ENCODE measurements around the gene UGGT1. TPM values are rescaled to one million over a fixed set of nuclear protein-coding genes. Genes with fewer than 3 reads are reported as not detected.
"Not testable (repeated sequence)": the region's sequence is repeated elsewhere in the genome, so short reads cannot be mapped to it uniquely, and the experiment has no call there.

The UGGT1 gene
- total RNA-seq, 1 donor from 2014 or later, result 102 TPM

- TF ChIP-seq, protein P1, sequence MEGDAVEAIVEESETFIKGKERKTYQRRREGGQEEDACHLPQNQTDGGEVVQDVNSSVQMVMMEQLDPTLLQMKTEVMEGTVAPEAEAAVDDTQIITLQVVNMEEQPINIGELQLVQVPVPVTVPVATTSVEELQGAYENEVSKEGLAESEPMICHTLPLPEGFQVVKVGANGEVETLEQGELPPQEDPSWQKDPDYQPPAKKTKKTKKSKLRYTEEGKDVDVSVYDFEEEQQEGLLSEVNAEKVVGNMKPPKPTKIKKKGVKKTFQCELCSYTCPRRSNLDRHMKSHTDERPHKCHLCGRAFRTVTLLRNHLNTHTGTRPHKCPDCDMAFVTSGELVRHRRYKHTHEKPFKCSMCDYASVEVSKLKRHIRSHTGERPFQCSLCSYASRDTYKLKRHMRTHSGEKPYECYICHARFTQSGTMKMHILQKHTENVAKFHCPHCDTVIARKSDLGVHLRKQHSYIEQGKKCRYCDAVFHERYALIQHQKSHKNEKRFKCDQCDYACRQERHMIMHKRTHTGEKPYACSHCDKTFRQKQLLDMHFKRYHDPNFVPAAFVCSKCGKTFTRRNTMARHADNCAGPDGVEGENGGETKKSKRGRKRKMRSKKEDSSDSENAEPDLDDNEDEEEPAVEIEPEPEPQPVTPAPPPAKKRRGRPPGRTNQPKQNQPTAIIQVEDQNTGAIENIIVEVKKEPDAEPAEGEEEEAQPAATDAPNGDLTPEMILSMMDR (IDR thresholded peaks at IDR 0.05; ENCODE audit: unreplicated experiment), result no peak
- no peak for DNase-seq (ENCODE audit: low spot score)
- no peaks in the 10 kb centered on the region for H3K9me3 Mint-ChIP-seq (ENCODE audit: unreplicated experiment)
- peaks cover 29% of the 10 kb centered on the region for H3K36me3 Mint-ChIP-seq (ENCODE audit: low read depth, unreplicated experiment)
- H3K27me3 Mint-ChIP-seq (ENCODE audit: unreplicated experiment), result peaks cover 1% of the 10 kb centered on the region
- no peak overlapping the region for H3K27ac Mint-ChIP-seq (ENCODE audit: unreplicated experiment)
- H3K4me3 Mint-ChIP-seq (ENCODE audit: unreplicated experiment), result no peak overlapping the region
- peaks cover 18% of the 10 kb centered on the region for H3K4me1 Mint-ChIP-seq (ENCODE audit: unreplicated experiment)
These were observed 81.2 kb downstream of the UGGT1 start for GRCh38 chr2:128172191-128172590.

DNA sequence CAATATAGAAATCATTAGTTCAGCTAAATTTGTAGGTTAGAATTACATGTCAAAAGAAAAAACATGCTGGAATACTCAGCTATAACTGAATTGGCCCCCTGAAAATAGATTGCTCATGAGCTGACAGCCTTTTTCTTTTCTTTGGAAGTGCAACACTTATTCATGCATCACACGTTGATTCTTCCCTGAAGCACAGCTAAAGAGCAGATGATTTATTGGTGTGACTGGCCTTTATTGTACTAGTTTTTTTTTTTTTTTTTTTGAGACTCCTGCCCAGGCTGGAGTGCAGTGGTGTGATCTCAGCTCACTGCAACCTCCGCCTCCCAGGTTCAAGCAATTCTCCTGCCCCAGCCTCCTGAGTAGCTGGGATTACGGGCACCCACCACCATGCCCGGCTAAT is 83.1 kb downstream of the UGGT1 start:
- Mint-ChIP-seq H3K36me3 (ENCODE audit: low read depth, unreplicated experiment) (peaks cover 38% of the 10 kb centered on the region), H3K4me1 (ENCODE audit: unreplicated experiment) (peaks cover 15% of the 10 kb centered on the region)
- not testable (repeated sequence) for H3K27ac Mint-ChIP-seq (ENCODE audit: unreplicated experiment); DNase-seq (ENCODE audit: low spot score); H3K4me3 Mint-ChIP-seq (ENCODE audit: unreplicated experiment); H3K27me3 Mint-ChIP-seq (ENCODE audit: unreplicated experiment); H3K9me3 Mint-ChIP-seq (ENCODE audit: unreplicated experiment)

DNA sequence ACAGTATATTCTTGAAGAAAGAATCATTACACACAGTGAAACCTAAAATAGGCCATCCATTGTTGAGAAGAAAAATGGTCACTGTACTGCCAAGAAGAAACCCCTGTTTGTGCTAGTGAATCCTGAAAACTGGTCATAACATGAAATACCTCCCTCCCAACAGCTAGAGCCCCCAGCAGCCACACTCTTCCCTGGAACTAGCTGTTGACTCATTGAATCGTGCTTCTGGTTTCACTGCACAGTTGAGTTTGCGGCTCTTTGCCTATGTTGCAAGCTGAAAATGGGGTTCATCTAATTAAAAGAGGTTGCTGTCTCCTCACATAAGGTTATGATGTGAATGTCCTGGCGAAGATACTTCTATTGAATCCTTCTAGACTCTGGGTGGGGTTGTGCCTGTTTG is 86.3 kb downstream of the UGGT1 start:
- H3K27ac Mint-ChIP-seq (ENCODE audit: unreplicated experiment), result no peak overlapping the region
- TF ChIP-seq, protein P1 (IDR thresholded peaks at IDR 0.05; ENCODE audit: unreplicated experiment), result no peak
- peaks cover 41% of the 10 kb centered on the region for H3K36me3 Mint-ChIP-seq (ENCODE audit: low read depth, unreplicated experiment)
- no peaks in the 10 kb centered on the region for H3K27me3 Mint-ChIP-seq (ENCODE audit: unreplicated experiment)
- no peaks in the 10 kb centered on the region for H3K4me1 Mint-ChIP-seq (ENCODE audit: unreplicated experiment)
- no peak overlapping the region for H3K4me3 Mint-ChIP-seq (ENCODE audit: unreplicated experiment)
- no peak for DNase-seq (ENCODE audit: low spot score)
- no peaks in the 10 kb centered on the region for H3K9me3 Mint-ChIP-seq (ENCODE audit: unreplicated experiment)

- Mint-ChIP-seq H3K4me3 (ENCODE audit: unreplicated experiment) (no peak overlapping the region), H3K4me1 (ENCODE audit: unreplicated experiment) (peaks cover 2% of the 10 kb centered on the region), H3K27ac (ENCODE audit: unreplicated experiment) (no peak overlapping the region), H3K9me3 (ENCODE audit: unreplicated experiment) (no peaks in the 10 kb centered on the region), H3K27me3 (ENCODE audit: unreplicated experiment) (no peaks in the 10 kb centered on the region), H3K36me3 (ENCODE audit: low read depth, unreplicated experiment) (peaks cover 39% of the 10 kb centered on the region)
- TF ChIP-seq, protein P1 (IDR thresholded peaks at IDR 0.05; ENCODE audit: unreplicated experiment), result no peak
- DNase-seq (ENCODE audit: low spot score), result no peak
These were observed 87.2 kb downstream of the UGGT1 start for GRCh38 chr2:128178149-128178649.

- H3K9me3 Mint-ChIP-seq (ENCODE audit: unreplicated experiment), result no peaks in the 10 kb centered on the region
- no peaks in the 10 kb centered on the region for H3K27me3 Mint-ChIP-seq (ENCODE audit: unreplicated experiment)
- no peak overlapping the region for H3K4me3 Mint-ChIP-seq (ENCODE audit: unreplicated experiment)
- peaks cover 2% of the 10 kb centered on the region for H3K4me1 Mint-ChIP-seq (ENCODE audit: unreplicated experiment)
- H3K36me3 Mint-ChIP-seq (ENCODE audit: low read depth, unreplicated experiment), result peaks cover 39% of the 10 kb centered on the region
- TF ChIP-seq, protein P1 (IDR thresholded peaks at IDR 0.05; ENCODE audit: unreplicated experiment), result peak; percentile 56
- peak; percentile 64 for DNase-seq (ENCODE audit: low spot score)
- H3K27ac Mint-ChIP-seq (ENCODE audit: unreplicated experiment), result no peak overlapping the region
These were observed 87.9 kb downstream of the UGGT1 start for GRCh38 chr2:128178650-128179460.
